RWPE2 (cell line): ENCODE measurements around the gene ZNF597.

ENCODE experiments used
- ATAC-seq: fragments of 200-7000 bp; cut with Tn5 transposase; 3 replicates; pipeline ENCODE4 v1.9.1; 2021; ENCODE audit warnings: low read depth
- DNase-seq: peaks from one replicate; pipeline ENCODE4 v3.0.0-alpha.2; 2020; ENCODE audit warnings: low spot score
- H3K27ac ChIP-seq: fragments of 450-650 bp; 2 replicates; pipeline ENCODE4 v1.5.1; 2017; ENCODE audit warnings: mild to moderate bottlenecking; ENCODE audit not compliant: poor library complexity, severe bottlenecking
- H3K27me3 ChIP-seq: fragments of 250-450 bp; sonication (Bioruptor Pico); 2 replicates; pipeline ENCODE4 v1.5.1; 2021; ENCODE audit warnings: mild to moderate bottlenecking, moderate library complexity; ENCODE audit not compliant: insufficient read depth, poor library complexity, severe bottlenecking
- H3K36me3 ChIP-seq: fragments of 250-450 bp; sonication (Bioruptor Pico); 2 replicates; pipeline ENCODE4 v1.5.1; 2020; ENCODE audit warnings: low read depth, mild to moderate bottlenecking, moderate library complexity
- H3K4me1 ChIP-seq: fragments of 250-450 bp; sonication (Bioruptor Pico); 2 replicates; pipeline ENCODE4 v1.5.1; 2021; ENCODE audit warnings: mild to moderate bottlenecking, moderate library complexity; ENCODE audit not compliant: insufficient read depth, poor library complexity, severe bottlenecking
- H3K4me3 ChIP-seq: fragments of 250-450 bp; sonication (Bioruptor Pico); 2 replicates; pipeline ENCODE4 v1.5.1; 2021; ENCODE audit warnings: mild to moderate bottlenecking, moderate library complexity; ENCODE audit not compliant: severe bottlenecking
- H3K9me3 ChIP-seq: fragments of 250-450 bp; sonication (Bioruptor Pico); 2 replicates; pipeline ENCODE4 v1.5.1; 2021; ENCODE audit warnings: mild to moderate bottlenecking, moderate library complexity; ENCODE audit not compliant: severe bottlenecking
- TF ChIP-seq, protein P1 (sequence below): fragments of 450-650 bp; IDR thresholded peaks from one replicate; pipeline ENCODE4 v1.5.1; 2017; ENCODE audit warnings: mild to moderate bottlenecking, moderate library complexity; ENCODE audit not compliant: poor library complexity, severe bottlenecking

ZNF597 gene

GRCh38 chr16:3469736-3470135, 26.4 kb upstream of the ZNF597 start:
- no peak; the same call in 2 of the 3 replicates for ATAC-seq
- H3K27me3 ChIP-seq = no peaks in the 10 kb centered on the region
- peaks cover 6% of the 10 kb centered on the region; the same call in 1 of the 2 replicates for H3K36me3 ChIP-seq
- H3K9me3 ChIP-seq = no peaks in the 10 kb centered on the region
- H3K4me3 ChIP-seq = no peak overlapping the region
- TF ChIP-seq, protein P1, sequence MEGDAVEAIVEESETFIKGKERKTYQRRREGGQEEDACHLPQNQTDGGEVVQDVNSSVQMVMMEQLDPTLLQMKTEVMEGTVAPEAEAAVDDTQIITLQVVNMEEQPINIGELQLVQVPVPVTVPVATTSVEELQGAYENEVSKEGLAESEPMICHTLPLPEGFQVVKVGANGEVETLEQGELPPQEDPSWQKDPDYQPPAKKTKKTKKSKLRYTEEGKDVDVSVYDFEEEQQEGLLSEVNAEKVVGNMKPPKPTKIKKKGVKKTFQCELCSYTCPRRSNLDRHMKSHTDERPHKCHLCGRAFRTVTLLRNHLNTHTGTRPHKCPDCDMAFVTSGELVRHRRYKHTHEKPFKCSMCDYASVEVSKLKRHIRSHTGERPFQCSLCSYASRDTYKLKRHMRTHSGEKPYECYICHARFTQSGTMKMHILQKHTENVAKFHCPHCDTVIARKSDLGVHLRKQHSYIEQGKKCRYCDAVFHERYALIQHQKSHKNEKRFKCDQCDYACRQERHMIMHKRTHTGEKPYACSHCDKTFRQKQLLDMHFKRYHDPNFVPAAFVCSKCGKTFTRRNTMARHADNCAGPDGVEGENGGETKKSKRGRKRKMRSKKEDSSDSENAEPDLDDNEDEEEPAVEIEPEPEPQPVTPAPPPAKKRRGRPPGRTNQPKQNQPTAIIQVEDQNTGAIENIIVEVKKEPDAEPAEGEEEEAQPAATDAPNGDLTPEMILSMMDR = no peak
- DNase-seq = no peak
- no peak overlapping the region for H3K27ac ChIP-seq
- no peaks in the 10 kb centered on the region for H3K4me1 ChIP-seq

DNA sequence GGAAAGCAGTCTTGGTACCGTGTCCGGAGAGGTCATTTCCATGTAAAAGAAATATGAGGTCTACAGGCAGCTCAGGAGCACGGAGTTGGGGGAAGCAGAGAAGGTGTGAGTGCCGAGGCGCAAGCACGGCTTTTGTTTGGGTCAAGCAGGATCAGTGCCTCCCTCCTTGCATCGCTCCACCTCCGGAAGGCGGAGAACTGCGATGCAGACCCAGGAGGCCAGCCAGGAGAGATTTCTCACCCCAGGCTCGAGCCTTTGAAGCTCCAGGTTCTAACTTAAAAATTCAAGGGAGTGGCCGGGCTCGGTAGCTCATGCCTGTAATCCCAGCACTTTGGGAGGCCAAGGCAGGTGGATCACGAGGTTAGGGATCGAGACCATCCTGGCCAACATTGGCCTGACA, 25.2 kb upstream of the ZNF597 start:
- Histone ChIP-seq H3K4me3 (no peak overlapping the region), H3K9me3 (no peaks in the 10 kb centered on the region), H3K4me1 (no peaks in the 10 kb centered on the region), H3K36me3 (peaks cover 4% of the 10 kb centered on the region; the same call in 1 of the 2 replicates), H3K27me3 (no peaks in the 10 kb centered on the region), H3K27ac (no peak overlapping the region)
- DNase-seq (no peak), ATAC-seq (no peak)
- TF ChIP-seq, protein P1 = no peak

DNA sequence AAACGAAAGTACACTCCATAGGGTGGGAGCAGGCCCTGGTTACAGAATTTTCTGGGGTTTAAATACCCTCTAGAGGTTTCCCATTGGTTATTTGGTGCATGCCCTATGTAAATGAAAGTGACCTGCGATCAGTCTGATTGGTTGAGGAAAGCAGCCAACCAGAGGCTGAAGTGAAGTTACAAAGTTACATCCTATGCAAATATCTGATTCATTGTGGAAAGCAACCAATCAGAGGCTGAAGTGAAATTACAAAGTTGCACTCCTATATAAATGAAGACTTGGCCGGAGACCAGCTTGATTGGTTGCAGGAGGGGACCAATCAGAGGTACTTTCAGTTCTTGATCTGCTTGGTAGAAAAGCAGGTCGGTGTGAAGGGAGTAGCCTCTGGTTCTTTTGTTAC, 24.6 kb upstream of the ZNF597 start:
- no peaks in the 10 kb centered on the region for H3K27me3 ChIP-seq
- H3K4me3 ChIP-seq = no peak overlapping the region
- H3K4me1 ChIP-seq = no peaks in the 10 kb centered on the region
- DNase-seq = no peak
- TF ChIP-seq, protein P1 = no peak
- peaks cover under 1% of the 10 kb centered on the region for H3K36me3 ChIP-seq
- peak; percentile 67 for ATAC-seq
- H3K9me3 ChIP-seq = no peaks in the 10 kb centered on the region
- no peak overlapping the region for H3K27ac ChIP-seq

GRCh38 chr16:3467182-3467581, 23.9 kb upstream of the ZNF597 start:
- TF ChIP-seq, protein P1 = no peak
- no peak for ATAC-seq
- no peak overlapping the region for H3K27ac ChIP-seq

GRCh38 chr16:3465911-3466584, 22.7 kb upstream of the ZNF597 start:
- Histone ChIP-seq H3K36me3 (no peaks in the 10 kb centered on the region; the same call in 1 of the 2 replicates), H3K27me3 (no peaks in the 10 kb centered on the region), H3K27ac (no peak overlapping the region), H3K4me1 (no peaks in the 10 kb centered on the region), H3K9me3 (no peaks in the 10 kb centered on the region), H3K4me3 (no peak overlapping the region)
- ATAC-seq (no peak), DNase-seq (no peak)
- TF ChIP-seq, protein P1 = no peak

More at GRCh38 chr16:3467182-3467581, 23.9 kb upstream of the ZNF597 start:
- no peaks in the 10 kb centered on the region for H3K4me1 ChIP-seq
- H3K27me3 ChIP-seq = no peaks in the 10 kb centered on the region
- no peak overlapping the region for H3K4me3 ChIP-seq
- no peaks in the 10 kb centered on the region; the same call in 1 of the 2 replicates for H3K36me3 ChIP-seq
- no peaks in the 10 kb centered on the region for H3K9me3 ChIP-seq
- no peak for DNase-seq
